BJ (cell line): Measurements from ENCODE around the gene PALLD. TPM values are rescaled to one million over a fixed set of nuclear protein-coding genes. Genes with fewer than 3 reads are reported as not detected.
A peak's percentile ranks its signal among the peaks of the same experiment; 100 is the strongest.

ENCODE experiments used
- CTCF ChIA-PET: fragments of 350-600 bp; formaldehyde crosslinking; extraction: SDS; loops from one replicate; lab custom pipeline; 2021; ENCODE audit warnings: antibody characterized with exemption, inconsistent platforms; lab: Yijun Ruan, JAX
- POLR2A ChIA-PET: fragments of 300-600 bp; sonication (Branson Sonifier 250); formaldehyde crosslinking; extraction: SDS; loops from one replicate; lab custom pipeline; 2021; ENCODE audit warnings: antibody characterized with exemption; lab: Charles Lee
- DNase-seq: peaks from one replicate; pipeline ENCODE4 v3.0.0-alpha.2; 2011; ENCODE audit warnings: low read depth
- H3K27me3 ChIP-seq: 2 replicates; pipeline ENCODE4 v1.6.0; 2011; ENCODE audit warnings: low read length; ENCODE audit not compliant: control insufficient read depth, insufficient read depth
- H3K36me3 ChIP-seq: 2 replicates; pipeline ENCODE4 v1.5.1; 2011; ENCODE audit warnings: low read length; ENCODE audit not compliant: control insufficient read depth, insufficient read depth
- H3K4me3 ChIP-seq: 2 replicates; pipeline ENCODE4 v1.5.1; 2011; ENCODE audit warnings: low read depth, mild to moderate bottlenecking, control low read depth, low read length
- polyA plus RNA-seq: library from polyadenylated mRNA; depleted of rRNA; stranded (reverse); fragments of >200 nt; gene quantifications from 2 replicates; pipeline ENCODE4 v1.2.3, GENCODE V29; 2011
- TF ChIP-seq, protein P1 (sequence below): IDR thresholded peaks from 2 replicates; pipeline ENCODE4 v1.5.1; 2011; ENCODE audit warnings: low read depth, mild to moderate bottlenecking, control low read depth, inconsistent platforms, low read length, moderate library complexity; ENCODE audit not compliant: insufficient read depth

PALLD gene
- polyA plus RNA-seq, 1 experiment: 30.3 TPM

DNA sequence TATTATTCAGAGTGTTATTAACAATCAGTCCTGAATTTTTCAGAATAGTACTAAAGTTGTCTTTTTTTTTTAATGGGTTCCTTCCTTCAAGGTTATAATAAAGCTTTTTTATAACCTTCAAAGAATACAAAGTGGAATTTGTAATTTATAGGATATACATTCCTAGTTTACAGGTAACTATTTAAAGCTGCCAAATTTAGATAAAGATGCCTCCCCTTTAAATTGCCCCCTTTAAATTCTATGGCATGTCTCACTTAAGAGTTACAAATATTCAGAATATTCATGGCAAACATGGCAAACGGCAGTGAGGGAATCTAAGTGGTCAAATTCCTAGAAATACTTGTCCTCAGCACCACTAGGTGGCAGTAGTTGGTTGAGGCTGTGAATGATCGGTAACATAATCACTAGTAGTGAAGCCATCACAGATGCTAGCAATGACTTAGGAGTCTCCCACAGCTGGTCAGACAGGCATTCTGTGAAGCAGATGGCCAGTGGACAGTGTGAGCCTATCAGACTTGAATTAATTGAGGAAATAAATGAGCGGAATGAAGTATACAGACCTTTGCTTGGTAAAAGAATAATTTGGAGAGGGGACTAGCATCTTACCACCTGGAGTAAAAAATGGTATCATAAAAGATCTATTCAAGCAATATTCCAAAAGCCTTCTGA, 426.8 kb downstream of the PALLD start:
- peak; percentile 33 for DNase-seq
- POLR2A ChIA-PET: no interaction called here
- no peaks in the 10 kb centered on the region for H3K27me3 ChIP-seq
- peaks cover 11% of the 10 kb centered on the region for H3K36me3 ChIP-seq
- TF ChIP-seq, protein P1, sequence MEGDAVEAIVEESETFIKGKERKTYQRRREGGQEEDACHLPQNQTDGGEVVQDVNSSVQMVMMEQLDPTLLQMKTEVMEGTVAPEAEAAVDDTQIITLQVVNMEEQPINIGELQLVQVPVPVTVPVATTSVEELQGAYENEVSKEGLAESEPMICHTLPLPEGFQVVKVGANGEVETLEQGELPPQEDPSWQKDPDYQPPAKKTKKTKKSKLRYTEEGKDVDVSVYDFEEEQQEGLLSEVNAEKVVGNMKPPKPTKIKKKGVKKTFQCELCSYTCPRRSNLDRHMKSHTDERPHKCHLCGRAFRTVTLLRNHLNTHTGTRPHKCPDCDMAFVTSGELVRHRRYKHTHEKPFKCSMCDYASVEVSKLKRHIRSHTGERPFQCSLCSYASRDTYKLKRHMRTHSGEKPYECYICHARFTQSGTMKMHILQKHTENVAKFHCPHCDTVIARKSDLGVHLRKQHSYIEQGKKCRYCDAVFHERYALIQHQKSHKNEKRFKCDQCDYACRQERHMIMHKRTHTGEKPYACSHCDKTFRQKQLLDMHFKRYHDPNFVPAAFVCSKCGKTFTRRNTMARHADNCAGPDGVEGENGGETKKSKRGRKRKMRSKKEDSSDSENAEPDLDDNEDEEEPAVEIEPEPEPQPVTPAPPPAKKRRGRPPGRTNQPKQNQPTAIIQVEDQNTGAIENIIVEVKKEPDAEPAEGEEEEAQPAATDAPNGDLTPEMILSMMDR: peak; percentile 75
- CTCF ChIA-PET: interaction anchor here (0.6 to 9.2 kb wide), 26 partner anchors 11 to 739 kb away, joined by 3 to 87 read pairs (median 4); partner anchors contain the start of gene CBR4
- H3K4me3 ChIP-seq: no peak overlapping the region

DNA sequence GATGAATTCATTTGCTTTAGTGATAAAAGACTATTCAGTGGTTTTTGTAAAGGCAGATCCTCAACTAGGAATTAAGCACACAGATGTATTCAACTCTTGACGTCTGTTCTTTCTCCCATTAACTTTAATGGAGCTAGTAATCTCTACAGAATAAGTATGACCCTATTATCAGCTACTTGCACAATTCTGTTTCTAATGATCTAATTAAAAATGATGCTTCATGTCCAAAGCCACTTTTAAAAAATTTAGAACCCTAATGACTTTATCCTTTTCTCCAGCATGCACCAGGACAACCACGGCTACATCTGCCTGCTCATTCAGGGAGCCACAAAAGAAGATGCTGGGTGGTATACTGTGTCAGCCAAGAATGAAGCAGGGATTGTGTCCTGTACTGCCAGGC, 427.8 kb downstream of the PALLD start:
- peaks cover 11% of the 10 kb centered on the region for H3K36me3 ChIP-seq
- CTCF ChIA-PET: interaction anchor here (0.8 to 9.2 kb wide), 16 partner anchors 10 to 740 kb away, joined by 3 to 87 read pairs (median 6); no protein-coding TSS in a partner anchor
- POLR2A ChIA-PET: no interaction called here
- H3K4me3 ChIP-seq: no peak overlapping the region
- no peak for DNase-seq
- TF ChIP-seq, protein P1: no peak
- H3K27me3 ChIP-seq: no peaks in the 10 kb centered on the region

DNA sequence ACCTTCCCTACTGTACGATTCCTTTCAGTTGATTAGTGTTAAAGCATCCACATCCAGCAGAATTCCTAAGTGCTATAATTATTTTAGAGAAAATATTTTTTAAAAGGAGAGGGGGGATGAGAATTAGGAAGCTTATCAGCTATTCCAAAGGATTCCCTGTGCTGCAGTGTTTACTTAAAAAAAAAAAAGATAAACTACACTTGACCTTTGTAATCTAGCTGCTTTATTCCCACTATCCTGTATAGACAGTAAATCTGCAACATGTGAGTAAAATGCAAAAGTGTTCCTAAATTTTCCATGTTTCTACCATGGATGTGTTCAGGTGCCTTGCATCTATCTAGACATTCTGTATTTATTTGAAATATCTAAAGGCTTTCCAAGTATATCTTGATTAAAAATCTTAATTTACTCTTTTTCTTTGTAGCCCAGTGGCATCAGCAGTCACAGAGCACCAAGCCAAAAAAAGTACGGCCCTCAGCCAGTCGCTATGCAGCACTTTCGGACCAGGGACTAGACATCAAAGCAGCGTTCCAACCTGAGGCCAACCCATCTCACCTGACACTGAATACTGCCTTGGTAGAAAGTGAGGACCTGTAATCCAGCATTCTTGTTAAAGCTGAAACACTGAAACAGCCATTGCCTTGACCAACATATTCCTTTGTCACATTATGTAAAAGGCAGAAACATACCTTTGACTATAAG, 429.1 kb downstream of the PALLD start:
- Histone ChIP-seq H3K36me3 (peaks cover 14% of the 10 kb centered on the region), H3K4me3 (no peak overlapping the region), H3K27me3 (no peaks in the 10 kb centered on the region)
- POLR2A ChIA-PET: interaction anchor here (0.6 kb wide), 1 partner anchor 82 kb away, joined by 9 read pairs; no protein-coding TSS in a partner anchor
- CTCF ChIA-PET: interaction anchor here (0.6 kb wide), 2 partner anchors 366 to 558 kb away, joined by 3 read pairs; no protein-coding TSS in a partner anchor
- TF ChIP-seq, protein P1: no peak
- no peak for DNase-seq

DNA sequence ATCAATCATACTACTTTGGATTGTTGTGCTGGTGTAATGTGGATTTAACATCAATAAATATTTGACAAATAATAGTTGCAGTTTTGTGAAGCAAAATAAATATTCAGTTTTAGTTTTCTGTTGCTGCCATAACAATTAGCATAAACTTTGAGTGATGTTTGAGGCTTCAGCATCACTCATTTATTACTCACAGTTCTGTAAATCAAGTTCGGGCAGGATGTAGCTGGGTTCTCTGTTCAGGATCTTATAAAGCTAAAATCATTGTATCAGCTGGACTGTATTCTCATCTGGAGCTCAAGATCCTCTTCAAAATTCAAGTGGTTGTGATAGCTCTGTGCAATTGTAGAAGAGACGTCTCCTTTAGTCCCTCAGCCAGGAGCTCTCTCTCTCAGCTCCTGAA, 431.5 kb downstream of the PALLD start:
- peaks cover 14% of the 10 kb centered on the region for H3K36me3 ChIP-seq
- no peaks in the 10 kb centered on the region for H3K27me3 ChIP-seq
- no peak for DNase-seq
- H3K4me3 ChIP-seq: no peak overlapping the region
- ChIA-PET CTCF (interaction anchor here (1.1 to 1.4 kb wide), 2 partner anchors 217 to 368 kb away, joined by 3 read pairs; no protein-coding TSS in a partner anchor), POLR2A (no interaction called here)
- TF ChIP-seq, protein P1: no peak

DNA sequence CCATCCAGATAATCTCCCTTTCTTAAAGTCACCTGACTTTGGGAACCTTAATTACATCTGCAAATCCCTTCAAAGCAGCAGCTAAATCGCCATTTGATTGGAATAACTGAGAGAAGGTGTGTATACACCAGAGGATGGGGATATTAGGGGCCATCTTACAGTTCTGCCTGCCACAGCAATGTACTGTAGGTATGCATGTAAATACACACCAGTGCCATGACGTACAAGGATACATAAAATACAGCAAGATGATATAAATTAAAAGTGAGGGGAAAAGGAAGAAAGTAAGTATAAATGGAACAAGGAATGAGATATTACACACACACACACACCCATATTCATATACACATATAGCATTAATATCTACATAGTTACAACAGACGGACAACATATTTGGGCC, 432.0 kb downstream of the PALLD start:
- TF ChIP-seq, protein P1: no peak
- CTCF ChIA-PET: no interaction called here
- H3K4me3 ChIP-seq: no peak overlapping the region
- POLR2A ChIA-PET: no interaction called here
- no peaks in the 10 kb centered on the region for H3K27me3 ChIP-seq
- peaks cover 14% of the 10 kb centered on the region for H3K36me3 ChIP-seq
- DNase-seq: no peak
